Liver (tissue), 9 donors: ENCODE data around the gene SPAG4. TPM values are rescaled to one million over a fixed set of nuclear protein-coding genes. Genes with fewer than 3 reads are reported as not detected.

ENCODE experiments used
- DNase-seq: peaks from one replicate; pipeline ENCODE4 v3.0.0-alpha.2; 2017; ENCODE audit warnings: low spot score
- H3K27ac ChIP-seq, 2 donors: one replicate each; pipeline ENCODE4 v1.7.0; 2013; ENCODE audit warnings: inconsistent platforms in 2 of 2, low read length in 2 of 2, control low read depth in 1 of 2, low read depth in 1 of 2, mild to moderate bottlenecking in 1 of 2
- H3K27me3 ChIP-seq, 4 donors: one replicate each; pipeline versions ENCODE4 v1.6.1 to v1.7.0; 2013; ENCODE audit warnings: low read length in 3 of 4, inconsistent platforms in 1 of 4, mild to moderate bottlenecking in 1 of 4, moderate library complexity in 1 of 4; ENCODE audit not compliant: control insufficient read depth in 4 of 4, insufficient read depth in 4 of 4
- H3K36me3 ChIP-seq, 4 donors: one replicate each; pipeline versions ENCODE4 v1.6.1 to v1.7.0; 2013; ENCODE audit warnings: low read length in 3 of 4, mild to moderate bottlenecking in 3 of 4, low read depth in 1 of 4, moderate library complexity in 1 of 4; ENCODE audit not compliant: control insufficient read depth in 4 of 4, insufficient read depth in 3 of 4
- H3K4me1 ChIP-seq, 4 donors: one replicate each; pipeline versions ENCODE4 v1.6.1 to v1.7.0; 2013; ENCODE audit warnings: low read length in 3 of 4, mild to moderate bottlenecking in 3 of 4, moderate library complexity in 1 of 4; ENCODE audit not compliant: control insufficient read depth in 4 of 4, insufficient read depth in 4 of 4
- H3K4me3 ChIP-seq, 3 donors: one replicate each; pipeline versions ENCODE4 v1.6.1 to v1.7.0; 2013; ENCODE audit warnings: low read length in 3 of 3, control low read depth in 1 of 3, low read depth in 1 of 3, mild to moderate bottlenecking in 1 of 3
- H3K9ac ChIP-seq, 2 donors: one replicate each; pipeline ENCODE4 v1.7.0; 2013; ENCODE audit warnings: low read length in 2 of 2, mild to moderate bottlenecking in 2 of 2, moderate library complexity in 2 of 2, control low read depth in 1 of 2, low read depth in 1 of 2
- H3K9me3 ChIP-seq, 4 donors: one replicate each; pipeline versions ENCODE4 v1.6.1 to v1.7.0; 2013; ENCODE audit warnings: low read length in 3 of 4; ENCODE audit not compliant: control insufficient read depth in 4 of 4
- EGR1 ChIP-seq, 2 donors: IDR thresholded peaks; 2 replicates each; pipeline ENCODE4 v1.6.1; 2016 to 2018; ENCODE audit warnings: antibody characterized with exemption in 2 of 2, low read depth in 2 of 2
- GABPA ChIP-seq, 2 donors: IDR thresholded peaks in 1 of 2; conservative IDR thresholded peaks in 1 of 2; 2 replicates each; pipeline ENCODE4 v1.6.1; 2016; ENCODE audit warnings: antibody characterized with exemption in 2 of 2, mild to moderate bottlenecking in 1 of 2, moderate library complexity in 1 of 2
- HNF4A ChIP-seq, 2 donors: conservative IDR thresholded peaks; 2 replicates each; pipeline ENCODE4 v1.6.1; 2016; ENCODE audit warnings: antibody characterized with exemption in 2 of 2, mild to moderate bottlenecking in 2 of 2
- HNF4G ChIP-seq: IDR thresholded peaks from 2 replicates; pipeline ENCODE4 v1.6.1; 2016; ENCODE audit warnings: antibody characterized with exemption
- JUND ChIP-seq, 2 donors: IDR thresholded peaks; 2 replicates each; pipeline ENCODE4 v1.6.1; 2016; ENCODE audit warnings: antibody characterized with exemption in 2 of 2
- NR2F2 ChIP-seq: IDR thresholded peaks from 2 replicates; pipeline ENCODE4 v1.6.1; 2016; ENCODE audit warnings: antibody characterized with exemption
- RAD21 ChIP-seq, 2 donors: IDR thresholded peaks; 2 replicates each; pipeline ENCODE4 v1.6.1; 2016; ENCODE audit warnings: antibody characterized with exemption in 2 of 2, mild to moderate bottlenecking in 2 of 2
- SP1 ChIP-seq: IDR thresholded peaks from 2 replicates; pipeline ENCODE4 v1.6.1; 2018; ENCODE audit warnings: antibody characterized with exemption, mild to moderate bottlenecking
- YY1 ChIP-seq: IDR thresholded peaks from 2 replicates; pipeline ENCODE4 v1.6.1; 2016; ENCODE audit warnings: antibody characterized with exemption, mild to moderate bottlenecking
- WGBS: extraction: QIAGEN DNeasy Blood & Tissue Kit; methylation state at CpG from one replicate; pipeline ENCODE4 v1.1.7; 2013; 5-methylcytosine and 5-hydroxymethylcytosine counted together
- polyA plus RNA-seq, 2 donors: library from polyadenylated mRNA; stranded (reverse) in 1 of 2; unstranded in 1 of 2; fragments of 200-250 nt in 1 of 2; fragments of >200 nt in 1 of 2; fragmentation: Nextera tagmentation in 1 of 2; extraction: Ambion mirVana in 1 of 2; gene quantifications; one replicate each; pipeline versions ENCODE4 v1.2.1 to v1.2.3, GENCODE V29; 2013 to 2015
- total RNA-seq, 2 donors: library from RNA; depleted of rRNA; stranded (reverse); fragments of >200 nt; gene quantifications; one replicate each; pipeline ENCODE4 v1.2.3, GENCODE V29; 2014
- TF ChIP-seq, protein P1 (sequence below): fragments of 150-350 bp; IDR thresholded peaks from 2 replicates; pipeline ENCODE4 v1.5.1; 2017; ENCODE audit warnings: improper control_type of control experiment, low read depth, low read length; ENCODE audit not compliant: missing input control
- TF ChIP-seq, protein P2 (sequence below): IDR thresholded peaks from 2 replicates; pipeline ENCODE4 v1.6.1; 2016; ENCODE audit warnings: antibody characterized with exemption, mild to moderate bottlenecking
- TF ChIP-seq, protein P3 (sequence below): IDR thresholded peaks from 2 replicates; pipeline ENCODE4 v1.6.1; 2016; ENCODE audit warnings: antibody characterized with exemption
- donor health status: healthy.
- donor health status: healthy.
- donor health status: healthy.
- donor health status: healthy.
- donor health status: healthy.

SPAG4 gene
- total and polyA plus RNA-seq, 4 donors, result 2.1 to 4.6 (median 3.4) TPM

DNA sequence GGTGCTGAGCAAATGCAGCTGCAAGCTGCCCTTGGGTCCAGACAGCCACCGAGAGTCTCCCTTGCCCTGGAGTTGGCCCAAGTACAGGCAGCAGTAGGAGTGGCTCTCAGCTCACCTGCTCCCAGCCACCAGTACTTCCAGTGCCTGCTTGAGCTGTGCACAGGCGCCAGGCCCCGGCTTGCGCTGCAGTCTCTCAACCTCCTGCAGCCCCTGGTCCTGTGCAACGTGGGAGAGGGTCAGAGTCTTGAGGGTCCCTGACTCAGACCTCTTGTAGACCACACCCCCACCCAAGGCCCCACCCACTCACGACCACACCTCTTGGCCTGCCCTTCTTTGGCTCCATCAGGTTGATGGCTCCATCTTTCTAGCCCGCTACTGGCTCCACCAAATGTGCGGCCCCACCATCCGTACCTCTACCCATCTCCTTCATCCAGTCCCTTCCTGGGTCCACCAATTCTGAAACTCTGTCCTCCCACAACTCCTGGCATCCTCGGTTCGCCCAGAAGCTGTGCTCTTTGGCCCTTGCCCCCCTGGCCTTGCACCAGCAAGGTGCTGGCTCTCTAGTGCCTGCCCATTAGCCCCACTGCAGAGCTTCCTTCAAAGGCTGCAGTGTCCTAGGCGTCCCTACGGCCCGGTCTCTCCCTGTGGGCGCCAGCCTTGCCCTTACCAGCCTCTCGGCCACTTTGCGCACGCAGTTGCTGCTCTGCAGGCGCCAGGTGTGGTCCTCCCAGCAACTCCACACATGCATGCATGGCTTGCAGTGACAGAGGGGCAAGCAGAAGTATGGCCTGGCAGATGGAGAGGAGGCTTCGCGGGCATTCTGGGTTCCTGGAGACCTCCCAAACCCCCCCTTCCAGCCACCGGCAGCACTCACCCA is 16.5 kb upstream of the SPAG4 start:
- Histone ChIP-seq H3K4me3 (no peak overlapping the region), H3K27ac (no peak overlapping the region), H3K36me3 (no peaks in the 10 kb centered on the region), H3K27me3 (no peaks in the 10 kb centered on the region), H3K9me3 (no peaks in the 10 kb centered on the region), H3K9ac (no peak overlapping the region), H3K4me1 (peaks cover 7 to 18% (median 15%) of the 10 kb centered on the region in 4 donors)
- TF ChIP-seq GABPA (IDR thresholded peaks at IDR 0.05 in 1 of 2, conservative IDR thresholded peaks at IDR 0.05 in 1 of 2), result no peak
- no peak for TF ChIP-seq EGR1 (IDR thresholded peaks at IDR 0.05; ENCODE audit: low read depth in 2 of 2)
- TF ChIP-seq HNF4G, result no peak
- no peak for TF ChIP-seq JUND (IDR thresholded peaks at IDR 0.05)
- 80% methylated on average over 22 of the region's 22 CpGs for WGBS
- no peak for DNase-seq

DNA sequence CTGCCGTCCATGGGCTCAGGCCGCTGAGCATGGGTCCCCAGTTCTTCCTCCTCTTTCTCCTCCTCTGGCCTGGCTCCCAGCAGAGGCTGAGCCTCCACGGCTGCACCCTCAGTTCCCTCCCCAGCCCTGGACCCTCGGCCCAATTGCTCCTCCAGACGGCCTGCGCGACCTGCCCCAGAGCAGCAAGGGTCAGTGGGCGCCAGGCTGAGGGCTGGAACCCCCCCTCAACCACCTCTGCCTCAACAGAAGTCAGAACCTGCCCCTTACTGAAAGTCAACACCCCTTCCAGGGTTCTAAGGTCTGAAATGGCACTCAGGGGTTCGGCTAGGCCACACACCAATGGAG is 15.9 kb upstream of the SPAG4 start:
- Histone ChIP-seq H3K27me3 (no peaks in the 10 kb centered on the region), H3K4me3 (no peak overlapping the region), H3K4me1 (peaks cover 7 to 18% (median 15%) of the 10 kb centered on the region in 4 donors), H3K9me3 (no peaks in the 10 kb centered on the region), H3K27ac (no peak overlapping the region), H3K9ac (no peak overlapping the region), H3K36me3 (no peaks in the 10 kb centered on the region)
- DNase-seq, result no peak
- TF ChIP-seq EGR1 (IDR thresholded peaks at IDR 0.05; ENCODE audit: low read depth in 2 of 2), result no peak
- no peak for TF ChIP-seq NR2F2
- TF ChIP-seq GABPA (IDR thresholded peaks at IDR 0.05 in 1 of 2, conservative IDR thresholded peaks at IDR 0.05 in 1 of 2), result no peak
- 92% methylated on average over 9 of the region's 9 CpGs for WGBS

DNA sequence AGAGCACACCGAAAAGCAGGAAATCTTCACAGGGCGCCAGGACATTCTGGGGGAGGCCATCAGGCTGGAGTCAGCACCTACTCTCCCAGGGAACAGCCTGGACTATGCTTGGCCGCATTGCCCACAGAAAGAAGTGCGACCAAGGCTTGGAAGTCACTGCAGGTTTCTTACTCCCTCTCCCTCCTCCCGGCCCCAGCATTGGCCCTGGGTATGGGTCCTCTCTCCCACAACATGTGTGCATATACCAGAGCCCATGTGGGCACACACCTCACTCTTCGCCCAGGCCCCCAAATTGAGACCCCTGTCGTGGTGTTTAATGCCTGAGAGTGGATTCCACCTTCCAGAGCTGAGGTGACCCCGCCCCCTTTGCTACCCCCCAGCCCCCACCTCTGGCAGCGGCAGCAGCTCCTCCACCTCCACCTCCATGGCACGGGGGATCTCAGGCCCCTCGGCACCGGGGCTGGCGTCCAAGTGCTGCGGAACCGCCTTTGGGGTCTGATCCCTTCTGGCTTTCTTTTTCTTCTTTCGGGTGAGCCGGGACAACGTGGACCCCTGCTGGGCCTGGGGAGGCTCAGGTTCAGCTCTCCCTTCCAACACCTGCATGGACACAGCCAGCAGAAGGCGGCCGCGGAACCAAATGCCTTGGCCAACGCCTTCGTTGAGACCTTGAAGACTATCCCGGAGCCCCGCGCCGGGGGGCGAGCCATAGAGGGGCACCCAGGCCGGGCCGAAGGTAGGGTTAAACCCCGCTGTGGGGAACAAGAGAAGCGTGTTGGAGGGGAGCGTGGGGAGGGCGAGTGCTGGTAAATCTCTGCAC is 15.2 kb upstream of the SPAG4 start:
- no peak for DNase-seq
- no peak for TF ChIP-seq HNF4A (conservative IDR thresholded peaks at IDR 0.05)
- no peak for TF ChIP-seq SP1
- TF ChIP-seq, protein P1, sequence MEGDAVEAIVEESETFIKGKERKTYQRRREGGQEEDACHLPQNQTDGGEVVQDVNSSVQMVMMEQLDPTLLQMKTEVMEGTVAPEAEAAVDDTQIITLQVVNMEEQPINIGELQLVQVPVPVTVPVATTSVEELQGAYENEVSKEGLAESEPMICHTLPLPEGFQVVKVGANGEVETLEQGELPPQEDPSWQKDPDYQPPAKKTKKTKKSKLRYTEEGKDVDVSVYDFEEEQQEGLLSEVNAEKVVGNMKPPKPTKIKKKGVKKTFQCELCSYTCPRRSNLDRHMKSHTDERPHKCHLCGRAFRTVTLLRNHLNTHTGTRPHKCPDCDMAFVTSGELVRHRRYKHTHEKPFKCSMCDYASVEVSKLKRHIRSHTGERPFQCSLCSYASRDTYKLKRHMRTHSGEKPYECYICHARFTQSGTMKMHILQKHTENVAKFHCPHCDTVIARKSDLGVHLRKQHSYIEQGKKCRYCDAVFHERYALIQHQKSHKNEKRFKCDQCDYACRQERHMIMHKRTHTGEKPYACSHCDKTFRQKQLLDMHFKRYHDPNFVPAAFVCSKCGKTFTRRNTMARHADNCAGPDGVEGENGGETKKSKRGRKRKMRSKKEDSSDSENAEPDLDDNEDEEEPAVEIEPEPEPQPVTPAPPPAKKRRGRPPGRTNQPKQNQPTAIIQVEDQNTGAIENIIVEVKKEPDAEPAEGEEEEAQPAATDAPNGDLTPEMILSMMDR, result no peak
- TF ChIP-seq, protein P2, sequence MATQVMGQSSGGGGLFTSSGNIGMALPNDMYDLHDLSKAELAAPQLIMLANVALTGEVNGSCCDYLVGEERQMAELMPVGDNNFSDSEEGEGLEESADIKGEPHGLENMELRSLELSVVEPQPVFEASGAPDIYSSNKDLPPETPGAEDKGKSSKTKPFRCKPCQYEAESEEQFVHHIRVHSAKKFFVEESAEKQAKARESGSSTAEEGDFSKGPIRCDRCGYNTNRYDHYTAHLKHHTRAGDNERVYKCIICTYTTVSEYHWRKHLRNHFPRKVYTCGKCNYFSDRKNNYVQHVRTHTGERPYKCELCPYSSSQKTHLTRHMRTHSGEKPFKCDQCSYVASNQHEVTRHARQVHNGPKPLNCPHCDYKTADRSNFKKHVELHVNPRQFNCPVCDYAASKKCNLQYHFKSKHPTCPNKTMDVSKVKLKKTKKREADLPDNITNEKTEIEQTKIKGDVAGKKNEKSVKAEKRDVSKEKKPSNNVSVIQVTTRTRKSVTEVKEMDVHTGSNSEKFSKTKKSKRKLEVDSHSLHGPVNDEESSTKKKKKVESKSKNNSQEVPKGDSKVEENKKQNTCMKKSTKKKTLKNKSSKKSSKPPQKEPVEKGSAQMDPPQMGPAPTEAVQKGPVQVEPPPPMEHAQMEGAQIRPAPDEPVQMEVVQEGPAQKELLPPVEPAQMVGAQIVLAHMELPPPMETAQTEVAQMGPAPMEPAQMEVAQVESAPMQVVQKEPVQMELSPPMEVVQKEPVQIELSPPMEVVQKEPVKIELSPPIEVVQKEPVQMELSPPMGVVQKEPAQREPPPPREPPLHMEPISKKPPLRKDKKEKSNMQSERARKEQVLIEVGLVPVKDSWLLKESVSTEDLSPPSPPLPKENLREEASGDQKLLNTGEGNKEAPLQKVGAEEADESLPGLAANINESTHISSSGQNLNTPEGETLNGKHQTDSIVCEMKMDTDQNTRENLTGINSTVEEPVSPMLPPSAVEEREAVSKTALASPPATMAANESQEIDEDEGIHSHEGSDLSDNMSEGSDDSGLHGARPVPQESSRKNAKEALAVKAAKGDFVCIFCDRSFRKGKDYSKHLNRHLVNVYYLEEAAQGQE, result no peak
- TF ChIP-seq, protein P3, sequence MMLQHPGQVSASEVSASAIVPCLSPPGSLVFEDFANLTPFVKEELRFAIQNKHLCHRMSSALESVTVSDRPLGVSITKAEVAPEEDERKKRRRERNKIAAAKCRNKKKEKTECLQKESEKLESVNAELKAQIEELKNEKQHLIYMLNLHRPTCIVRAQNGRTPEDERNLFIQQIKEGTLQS, result no peak
- no peak for TF ChIP-seq RAD21 (IDR thresholded peaks at IDR 0.05)
- TF ChIP-seq YY1, result no peak
- no peak for TF ChIP-seq JUND (IDR thresholded peaks at IDR 0.05)
- no peak for TF ChIP-seq HNF4G
- no peaks in the 10 kb centered on the region for H3K36me3 ChIP-seq
- H3K9ac ChIP-seq, result no peak overlapping the region
- H3K9me3 ChIP-seq, result no peaks in the 10 kb centered on the region
- WGBS, result 33% methylated on average over 34 of the region's 34 CpGs
- H3K27ac ChIP-seq, result no peak overlapping the region
- H3K27me3 ChIP-seq, result no peaks in the 10 kb centered on the region
- H3K4me1 ChIP-seq, result peaks cover 7 to 18% (median 14%) of the 10 kb centered on the region in 4 donors
- H3K4me3 ChIP-seq, result peak overlapping the region in 1 of 3 donors; percentile 47
